HepG2 (cell line): ENCODE data around the gene MFSD2B. TPM values are rescaled to one million over a fixed set of nuclear protein-coding genes. Genes with fewer than 3 reads are reported as not detected.

Source experiments
- BHLHE40 ChIP-seq: IDR thresholded peaks from 2 replicates; pipeline ENCODE4 v1.6.1; 2011; ENCODE audit warnings: low read length, improper control_type of control experiment
- FOSL2 ChIP-seq: sonication (generic); formaldehyde crosslinking; IDR thresholded peaks from 2 replicates; pipeline ENCODE4 v1.4.0; 2020; ENCODE audit warnings: missing genetic modification reagents
- FOXA3 ChIP-seq: IDR thresholded peaks from 2 replicates; pipeline ENCODE4 v1.6.1; 2016; ENCODE audit warnings: missing genetic modification reagents, missing compliant biosample characterization
- FOXK1 ChIP-seq: sonication (generic); formaldehyde crosslinking; IDR thresholded peaks from 2 replicates; pipeline ENCODE4 v1.4.0; 2020; ENCODE audit warnings: low read depth, missing genetic modification reagents, borderline replicate concordance
- GATAD2A ChIP-seq: IDR thresholded peaks from 2 replicates; pipeline ENCODE4 v1.6.1; 2016
- KLF13 ChIP-seq: sonication (generic); formaldehyde crosslinking; IDR thresholded peaks from 2 replicates; pipeline ENCODE4 v1.4.0; 2020; ENCODE audit warnings: mild to moderate bottlenecking, missing genetic modification reagents
- MEF2D ChIP-seq: sonication (generic); formaldehyde crosslinking; IDR thresholded peaks from 2 replicates; pipeline ENCODE4 v1.5.1; 2020; ENCODE audit warnings: mild to moderate bottlenecking, missing genetic modification reagents
- NBN ChIP-seq: fragments of 450-650 bp; conservative IDR thresholded peaks from 2 replicates; pipeline ENCODE4 v1.6.1; 2017
- NFE2L2 ChIP-seq: fragments of 150-350 bp; IDR thresholded peaks from 2 replicates; pipeline ENCODE4 v1.6.1; 2014; ENCODE audit warnings: low read length
- NR2F1 ChIP-seq, 2 experiments: fragments of 450-650 bp in 1 of 2; formaldehyde crosslinking in 1 of 2; IDR thresholded peaks; 2 replicates each; pipeline versions ENCODE4 v1.5.0 to v1.6.1; 2016 to 2020; ENCODE audit warnings: mild to moderate bottlenecking in 1 of 2, missing compliant biosample characterization in 1 of 2, missing genetic modification reagents in 1 of 2, moderate library complexity in 1 of 2
- PHF5A ChIP-seq: IDR thresholded peaks from one replicate; pipeline ENCODE4 v1.6.1; 2018; ENCODE audit warnings: low read depth, missing genetic modification reagents; ENCODE audit not compliant: unreplicated experiment
- SALL1 ChIP-seq: sonication (generic); formaldehyde crosslinking; IDR thresholded peaks from 2 replicates; pipeline ENCODE4 v1.8.0; 2022; ENCODE audit warnings: mild to moderate bottlenecking, missing genetic modification reagents
- SMARCE1 ChIP-seq: fragments of 450-650 bp; IDR thresholded peaks from 2 replicates; pipeline ENCODE4 v1.6.1; 2017; ENCODE audit warnings: borderline replicate concordance
- SOX13 ChIP-seq, 3 experiments: fragments of 450-650 bp in 1 of 3; sonication (generic) in 1 of 3; formaldehyde crosslinking in 1 of 3; IDR thresholded peaks in 2 of 3; conservative IDR thresholded peaks in 1 of 3; 2 replicates each; pipeline versions ENCODE4 v1.5.0 to v1.6.1; 2016 to 2020; ENCODE audit warnings: antibody characterized with exemption in 1 of 3, mild to moderate bottlenecking in 1 of 3, missing compliant biosample characterization in 1 of 3, missing genetic modification reagents in 1 of 3, moderate library complexity in 1 of 3
- SOX5 ChIP-seq: IDR thresholded peaks from 2 replicates; pipeline ENCODE4 v1.6.1; 2016; ENCODE audit warnings: borderline replicate concordance
- TAF1 ChIP-seq: sonication (generic); formaldehyde crosslinking; IDR thresholded peaks from 2 replicates; pipeline ENCODE4 v1.4.0; 2020; ENCODE audit warnings: missing genetic modification reagents
- TP53 ChIP-seq: sonication (generic); formaldehyde crosslinking; conservative IDR thresholded peaks from 2 replicates; pipeline ENCODE4 v1.4.0; 2020; ENCODE audit warnings: missing genetic modification reagents
- ZNF3 ChIP-seq: IDR thresholded peaks from 2 replicates; pipeline ENCODE4 v1.7.0; 2017; ENCODE audit warnings: inconsistent platforms
- ZSCAN31 ChIP-seq: sonication (generic); formaldehyde crosslinking; IDR thresholded peaks from 2 replicates; pipeline ENCODE4 v1.5.0; 2020; ENCODE audit warnings: low read depth, mild to moderate bottlenecking, missing genetic modification reagents
- polyA plus RNA-seq, 8 experiments: library from polyadenylated mRNA; depleted of rRNA in 3 of 8; stranded (reverse) in 7 of 8; unstranded in 1 of 8; fragments of >200 nt; fragmentation: Illumina TruSeq in 4 of 8; extraction: Trizol in 4 of 8; gene quantifications; 2 replicates each; pipeline versions ENCODE4 v1.2.1 to v1.2.3, GENCODE V29; 2011 to 2016; ENCODE audit warnings: low read depth in 4 of 8, missing spikeins in 1 of 8, mixed read lengths in 1 of 8; ENCODE audit not compliant: insufficient read depth in 1 of 8
- total RNA-seq, 5 experiments: library from RNA; depleted of rRNA; stranded (reverse); fragments of >200 nt; fragmentation: Illumina TruSeq; extraction: Trizol; gene quantifications; 2 replicates each; pipeline ENCODE4 v1.2.3, GENCODE V29; 2016; ENCODE audit warnings: low read depth in 1 of 5
- TF ChIP-seq, protein P1 (sequence below): conservative IDR thresholded peaks from 2 replicates; pipeline ENCODE4 v1.6.1; 2018; ENCODE audit warnings: missing genetic modification reagents
- TF ChIP-seq, protein P2 (sequence below): IDR thresholded peaks from 2 replicates; pipeline ENCODE4 v1.6.1; 2016; ENCODE audit warnings: missing genetic modification reagents, missing compliant biosample characterization
- TF ChIP-seq, protein P3 (sequence below): sonication (generic); formaldehyde crosslinking; IDR thresholded peaks from 2 replicates; pipeline ENCODE4 v1.9.0; 2021; ENCODE audit warnings: missing genetic modification reagents, borderline replicate concordance
- TF ChIP-seq, protein P4 (sequence below), 2 experiments: sonication (generic) in 1 of 2; formaldehyde crosslinking in 1 of 2; IDR thresholded peaks; 2 replicates each; pipeline versions ENCODE4 v1.4.0 to v1.6.1; 2018 to 2020; ENCODE audit warnings: missing genetic modification reagents in 2 of 2, borderline replicate concordance in 1 of 2, low read depth in 1 of 2, mild to moderate bottlenecking in 1 of 2, missing biosample characterization in 1 of 2

MFSD2B gene
- total and polyA plus RNA-seq, 2 of the 13 experiments (the other 11 are each of a cell fraction or from before 2014, with no cell fraction given) = 0.21 to 0.93 TPM

DNA sequence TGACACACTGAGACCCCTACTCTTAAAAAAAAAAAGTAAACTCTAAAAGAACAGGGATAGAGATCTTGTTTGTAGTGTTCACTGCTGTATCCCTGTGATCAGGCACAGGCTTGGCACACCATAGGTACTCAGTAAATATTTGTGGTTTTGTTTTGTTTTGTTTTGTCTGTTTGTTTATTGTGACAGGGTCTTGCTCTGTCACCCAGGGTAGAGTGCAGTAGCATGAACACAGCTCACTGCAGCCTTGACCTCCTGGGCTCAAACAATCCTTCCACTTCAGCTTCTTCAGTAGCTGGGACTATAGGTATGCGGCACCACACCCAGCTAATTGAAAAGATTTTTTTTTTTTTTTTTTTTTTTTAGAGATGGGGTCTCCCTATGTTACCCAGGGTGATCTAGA lies 43.1 kb downstream of the MFSD2B start (continued):
- TF ChIP-seq MEF2D (CRISPR knock-in tag) (peak; percentile 61; the same call in 1 of the 2 replicates), KLF13 (no peak), SOX5 (CRISPR knock-in tag) (peak; percentile 49; the same call in 1 of the 2 replicates), SOX13 (IDR thresholded peaks at IDR 0.05) (no peak), SOX13 (CRISPR knock-in tag; conservative IDR thresholded peaks at IDR 0.05 in 1 of 2, IDR thresholded peaks at IDR 0.05 in 1 of 2) (peak in 1 of 2 experiments; percentile 51; a peak in 1 of 4 replicates), FOXA3 (CRISPR knock-in tag) (peak; percentile 60; the same call in 1 of the 2 replicates), FOXK1 (CRISPR knock-in tag) (peak; percentile 68; the same call in 1 of the 2 replicates), PHF5A (no peak), FOSL2 (CRISPR knock-in tag) (0 out of 2 replicates have a peak, but pooled peaks have one; percentile 18), SMARCE1 (no peak), TP53 (CRISPR knock-in tag) (no peak), GATAD2A (CRISPR knock-in tag) (peak; percentile 70; the same call in 1 of the 2 replicates), NR2F1 (CRISPR knock-in tag; IDR thresholded peaks at IDR 0.05) (peak; percentile 54 to 56; a peak in 3 of 4 replicates), SALL1 (peak; percentile 40; the same call in 1 of the 2 replicates), TAF1 (CRISPR knock-in tag) (no peak), ZNF3 (0 out of 2 replicates have a peak, but pooled peaks have one; percentile 32), ZSCAN31 (CRISPR knock-in tag) (no peak), NFE2L2 (0 out of 2 replicates have a peak, but pooled peaks have one; percentile 27), NBN (no peak), BHLHE40 (peak; percentile 12; the same call in 1 of the 2 replicates)
- TF ChIP-seq, protein P1, sequence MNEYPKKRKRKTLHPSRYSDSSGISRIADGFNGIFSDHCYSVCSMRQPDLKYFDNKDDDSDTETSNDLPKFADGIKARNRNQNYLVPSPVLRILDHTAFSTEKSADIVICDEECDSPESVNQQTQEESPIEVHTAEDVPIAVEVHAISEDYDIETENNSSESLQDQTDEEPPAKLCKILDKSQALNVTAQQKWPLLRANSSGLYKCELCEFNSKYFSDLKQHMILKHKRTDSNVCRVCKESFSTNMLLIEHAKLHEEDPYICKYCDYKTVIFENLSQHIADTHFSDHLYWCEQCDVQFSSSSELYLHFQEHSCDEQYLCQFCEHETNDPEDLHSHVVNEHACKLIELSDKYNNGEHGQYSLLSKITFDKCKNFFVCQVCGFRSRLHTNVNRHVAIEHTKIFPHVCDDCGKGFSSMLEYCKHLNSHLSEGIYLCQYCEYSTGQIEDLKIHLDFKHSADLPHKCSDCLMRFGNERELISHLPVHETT (CRISPR knock-in tag) = no peak
- TF ChIP-seq, protein P2, sequence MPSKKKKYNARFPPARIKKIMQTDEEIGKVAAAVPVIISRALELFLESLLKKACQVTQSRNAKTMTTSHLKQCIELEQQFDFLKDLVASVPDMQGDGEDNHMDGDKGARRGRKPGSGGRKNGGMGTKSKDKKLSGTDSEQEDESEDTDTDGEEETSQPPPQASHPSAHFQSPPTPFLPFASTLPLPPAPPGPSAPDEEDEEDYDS (CRISPR knock-in tag) = no peak
- TF ChIP-seq, protein P3, sequence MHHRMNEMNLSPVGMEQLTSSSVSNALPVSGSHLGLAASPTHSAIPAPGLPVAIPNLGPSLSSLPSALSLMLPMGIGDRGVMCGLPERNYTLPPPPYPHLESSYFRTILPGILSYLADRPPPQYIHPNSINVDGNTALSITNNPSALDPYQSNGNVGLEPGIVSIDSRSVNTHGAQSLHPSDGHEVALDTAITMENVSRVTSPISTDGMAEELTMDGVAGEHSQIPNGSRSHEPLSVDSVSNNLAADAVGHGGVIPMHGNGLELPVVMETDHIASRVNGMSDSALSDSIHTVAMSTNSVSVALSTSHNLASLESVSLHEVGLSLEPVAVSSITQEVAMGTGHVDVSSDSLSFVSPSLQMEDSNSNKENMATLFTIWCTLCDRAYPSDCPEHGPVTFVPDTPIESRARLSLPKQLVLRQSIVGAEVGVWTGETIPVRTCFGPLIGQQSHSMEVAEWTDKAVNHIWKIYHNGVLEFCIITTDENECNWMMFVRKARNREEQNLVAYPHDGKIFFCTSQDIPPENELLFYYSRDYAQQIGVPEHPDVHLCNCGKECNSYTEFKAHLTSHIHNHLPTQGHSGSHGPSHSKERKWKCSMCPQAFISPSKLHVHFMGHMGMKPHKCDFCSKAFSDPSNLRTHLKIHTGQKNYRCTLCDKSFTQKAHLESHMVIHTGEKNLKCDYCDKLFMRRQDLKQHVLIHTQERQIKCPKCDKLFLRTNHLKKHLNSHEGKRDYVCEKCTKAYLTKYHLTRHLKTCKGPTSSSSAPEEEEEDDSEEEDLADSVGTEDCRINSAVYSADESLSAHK = no peak
- TF ChIP-seq, protein P4, sequence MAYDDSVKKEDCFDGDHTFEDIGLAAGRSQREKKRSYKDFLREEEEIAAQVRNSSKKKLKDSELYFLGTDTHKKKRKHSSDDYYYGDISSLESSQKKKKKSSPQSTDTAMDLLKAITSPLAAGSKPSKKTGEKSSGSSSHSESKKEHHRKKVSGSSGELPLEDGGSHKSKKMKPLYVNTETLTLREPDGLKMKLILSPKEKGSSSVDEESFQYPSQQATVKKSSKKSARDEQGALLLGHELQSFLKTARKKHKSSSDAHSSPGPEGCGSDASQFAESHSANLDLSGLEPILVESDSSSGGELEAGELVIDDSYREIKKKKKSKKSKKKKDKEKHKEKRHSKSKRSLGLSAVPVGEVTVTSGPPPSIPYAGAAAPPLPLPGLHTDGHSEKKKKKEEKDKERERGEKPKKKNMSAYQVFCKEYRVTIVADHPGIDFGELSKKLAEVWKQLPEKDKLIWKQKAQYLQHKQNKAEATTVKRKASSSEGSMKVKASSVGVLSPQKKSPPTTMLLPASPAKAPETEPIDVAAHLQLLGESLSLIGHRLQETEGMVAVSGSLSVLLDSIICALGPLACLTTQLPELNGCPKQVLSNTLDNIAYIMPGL (CRISPR knock-in tag; IDR thresholded peaks at IDR 0.05; ENCODE audit: borderline replicate concordance in 1 of 2, low read depth in 1 of 2) = no peak
